HG02852 (cell line): ENCODE results near the gene LAMA1.

Experiments
- ATAC-seq: cut with Tn5 transposase; IDR thresholded peaks from one replicate; pipeline ENCODE4 v1.9.1; 2021; ENCODE audit warnings: mild to moderate bottlenecking, moderate library complexity; ENCODE audit not compliant: unreplicated experiment

LAMA1 gene

DNA sequence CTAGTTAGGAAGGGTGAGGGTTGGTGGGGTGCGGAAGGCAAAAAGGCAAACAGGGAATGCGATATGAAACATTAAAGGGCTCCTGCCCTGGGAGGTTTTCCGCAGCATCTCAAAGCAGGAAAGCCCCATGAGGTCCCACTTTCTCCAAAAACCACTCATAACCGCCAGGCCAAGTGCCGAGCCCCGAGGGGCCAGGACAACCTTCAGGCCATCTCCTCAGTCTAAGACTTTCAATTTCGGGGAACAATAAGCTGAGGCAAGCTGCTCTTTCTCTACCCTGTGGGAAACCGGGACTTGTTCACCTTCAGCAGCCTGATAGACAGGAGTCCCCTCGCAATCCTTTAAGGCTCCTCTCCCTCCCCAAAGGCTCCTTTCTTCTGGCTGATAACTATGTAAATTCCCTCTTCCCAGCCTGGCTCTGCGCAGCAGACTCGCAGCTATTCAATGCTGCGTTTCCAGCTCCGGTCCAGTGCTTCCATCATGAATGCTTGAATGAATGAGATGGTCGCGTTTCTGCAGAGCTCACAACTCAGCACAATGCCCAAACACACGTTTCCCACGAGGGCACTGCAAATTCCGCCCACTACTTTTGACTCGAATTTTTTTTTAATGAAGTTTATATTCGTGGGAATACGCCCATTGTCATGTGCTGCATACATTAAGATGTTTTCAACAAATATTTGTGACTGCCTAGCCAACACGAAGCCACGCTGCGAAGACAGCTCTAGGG, 1.4 kb downstream of the LAMA1 start:
- no peak for ATAC-seq

DNA sequence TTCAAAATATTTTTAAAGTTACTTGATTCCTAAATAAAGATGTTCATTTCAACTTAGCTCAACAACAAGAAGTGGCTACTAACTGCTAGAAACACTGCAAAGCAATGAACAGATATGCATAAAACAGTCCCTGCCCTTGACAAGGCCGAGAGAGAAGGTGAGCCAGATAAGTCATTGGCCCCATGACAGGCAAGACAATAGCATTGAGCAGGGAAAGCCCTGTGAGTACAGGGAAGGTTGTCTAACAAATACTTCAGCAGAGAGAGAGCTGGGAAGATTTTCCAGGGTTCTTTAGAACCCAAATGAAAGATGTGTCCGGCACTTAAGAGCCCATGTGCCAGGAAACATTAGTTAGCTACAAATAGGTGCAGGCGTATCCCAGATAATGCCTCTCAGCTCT, 4.7 kb downstream of the LAMA1 start:
- no peak for ATAC-seq

DNA sequence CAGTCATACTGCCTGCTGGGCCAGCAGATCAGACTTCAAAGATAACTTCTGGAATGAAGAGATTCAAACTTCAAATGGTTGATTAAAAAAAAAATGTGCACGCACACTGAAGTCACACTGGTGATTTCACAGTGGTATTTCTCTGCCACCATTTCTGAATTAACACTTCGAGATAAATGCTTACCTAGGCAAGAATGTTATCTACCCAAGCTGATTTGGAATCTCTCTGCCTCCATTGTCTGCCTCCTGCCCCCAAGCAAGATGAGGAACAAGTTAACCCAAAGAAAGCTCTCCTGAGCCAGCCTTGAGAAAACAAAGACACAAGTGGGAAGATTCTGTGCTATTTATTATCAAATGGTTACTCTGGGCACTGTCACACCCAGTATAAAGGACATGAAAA, 6.5 kb downstream of the LAMA1 start:
- no peak for ATAC-seq

DNA sequence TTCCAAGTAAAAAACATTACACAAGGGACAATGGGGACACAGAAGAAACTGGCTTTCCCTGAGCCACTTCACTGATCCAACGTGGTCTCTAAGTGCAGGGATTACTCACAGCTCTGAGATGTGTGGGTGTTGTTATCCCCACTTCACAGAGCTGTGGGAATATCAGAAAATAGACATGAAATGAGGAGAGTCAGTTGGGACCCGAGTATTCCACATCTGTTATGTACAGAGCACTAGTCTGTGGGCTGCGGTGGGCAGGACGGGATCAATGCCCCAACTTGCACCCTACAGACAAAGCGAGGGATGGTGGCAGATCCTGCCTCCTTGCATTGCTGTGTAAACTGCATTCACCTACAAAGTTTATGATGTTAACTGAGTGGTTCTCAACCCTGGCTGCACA, 11.7 kb downstream of the LAMA1 start:
- ATAC-seq: no peak

DNA sequence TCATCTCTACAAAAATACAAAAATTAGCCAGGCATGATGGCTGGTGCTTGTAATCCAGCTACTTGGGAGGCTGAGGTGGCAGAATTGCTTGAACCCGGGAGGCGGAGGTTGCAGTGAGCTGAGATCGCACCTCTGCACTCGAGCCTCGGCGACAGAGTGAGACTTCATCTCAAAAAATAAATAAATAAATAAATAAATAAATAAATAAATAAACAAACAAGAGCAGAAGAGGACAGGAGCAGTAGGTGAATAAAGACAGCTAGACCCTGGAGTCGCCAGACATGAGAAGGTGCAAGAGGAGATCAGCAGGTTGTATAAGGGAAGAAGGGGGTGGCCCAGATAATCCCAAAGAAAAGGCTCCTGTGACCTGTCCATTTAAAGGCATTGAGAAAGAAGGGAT, 12.3 kb downstream of the LAMA1 start:
- ATAC-seq: no peak

DNA sequence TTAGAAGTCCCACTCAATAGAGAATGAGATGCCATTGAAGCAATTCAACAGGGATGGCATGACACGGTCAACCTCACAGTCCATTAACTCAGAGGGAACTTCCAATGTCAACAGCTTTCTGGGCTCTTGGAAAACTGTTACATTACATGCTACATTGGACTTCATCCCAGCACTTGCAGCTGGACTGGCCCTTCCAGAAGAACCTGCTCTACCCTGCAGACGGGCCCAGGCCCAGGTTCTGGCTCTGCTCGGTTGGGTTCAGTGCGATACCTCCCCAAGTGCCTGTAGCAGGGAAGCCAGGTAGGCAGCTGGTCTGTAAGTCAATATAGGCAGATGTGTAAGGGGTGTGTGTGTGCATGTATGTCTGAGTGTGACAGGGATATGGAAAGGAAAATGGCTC, 12.9 kb downstream of the LAMA1 start:
- ATAC-seq: no peak

DNA sequence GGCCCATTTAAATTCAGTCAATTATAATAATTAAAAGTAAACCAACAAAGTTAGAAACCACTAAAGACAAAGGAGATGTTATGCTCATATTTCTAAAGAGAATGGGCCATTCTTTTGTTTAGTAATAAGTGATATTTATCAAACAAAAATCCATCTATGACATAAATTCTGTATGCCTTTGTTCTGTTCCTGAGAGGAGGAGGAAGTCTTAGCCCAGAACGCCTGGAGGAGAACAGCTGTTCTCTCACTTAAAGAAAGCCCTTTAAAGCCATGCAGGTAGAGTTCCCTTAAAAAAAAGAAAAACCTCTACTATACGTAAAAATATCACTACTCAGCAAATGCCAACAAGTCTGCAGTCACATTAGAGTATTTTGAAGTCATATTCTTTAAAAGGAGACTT, 15.5 kb downstream of the LAMA1 start:
- ATAC-seq: no peak

DNA sequence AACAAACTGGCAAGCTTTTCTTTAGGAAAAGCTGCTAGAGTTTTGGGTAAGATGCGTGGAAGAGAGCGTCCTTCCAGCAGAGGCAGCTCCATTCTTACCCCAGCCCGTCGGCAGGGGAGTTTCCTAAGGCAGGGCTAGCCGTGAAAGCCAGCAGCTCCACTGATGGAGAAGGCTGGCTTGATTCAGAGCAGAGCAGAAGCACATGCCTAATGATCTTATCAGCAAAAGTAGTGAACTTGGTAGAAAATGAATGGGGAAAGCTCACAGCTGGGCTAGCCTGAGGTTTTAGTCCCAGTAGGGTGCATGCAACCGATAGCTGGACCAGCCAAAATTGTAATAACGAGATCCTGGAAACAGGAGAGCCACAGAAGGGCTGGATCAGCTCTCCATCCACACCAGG, 20.8 kb downstream of the LAMA1 start:
- ATAC-seq: no peak

DNA sequence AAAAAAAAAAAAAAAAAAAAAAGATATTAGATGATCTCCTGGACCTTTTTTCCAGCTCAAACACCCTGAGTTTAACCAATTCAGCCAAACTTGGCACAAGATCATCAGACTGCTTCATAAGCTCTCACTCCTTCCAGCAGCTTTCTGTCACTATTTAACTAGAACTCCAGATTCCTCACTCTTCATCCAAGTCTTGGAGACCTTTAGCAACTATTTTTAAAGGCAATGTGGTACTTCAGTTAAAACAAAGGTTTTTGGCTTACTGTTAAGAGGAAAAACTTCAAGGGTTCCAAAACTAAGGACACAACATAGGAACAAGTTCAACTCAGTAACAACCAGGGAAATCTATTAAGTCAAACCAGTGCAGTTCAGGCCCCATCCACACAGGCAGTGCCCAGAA, 23.2 kb downstream of the LAMA1 start:
- no peak for ATAC-seq

DNA sequence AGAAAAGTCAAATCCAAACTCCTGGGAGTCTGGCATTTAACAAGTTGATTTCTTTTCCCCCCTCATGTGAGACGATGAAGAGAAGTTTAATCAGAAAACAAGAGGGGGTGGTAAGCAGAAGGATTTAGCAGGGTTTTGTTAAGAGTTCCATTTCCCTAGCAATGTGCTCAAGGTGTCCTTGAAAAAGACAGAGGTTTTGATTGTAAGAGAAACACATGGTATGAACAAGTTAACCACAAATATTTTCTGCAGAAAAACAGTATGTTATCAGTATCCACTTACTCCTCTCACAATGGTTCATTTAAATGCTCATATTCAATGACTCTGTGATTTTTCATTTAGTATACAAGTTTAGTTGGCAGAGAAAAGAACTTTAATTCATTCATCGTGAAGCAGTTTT, 26.8 kb downstream of the LAMA1 start:
- no peak for ATAC-seq

DNA sequence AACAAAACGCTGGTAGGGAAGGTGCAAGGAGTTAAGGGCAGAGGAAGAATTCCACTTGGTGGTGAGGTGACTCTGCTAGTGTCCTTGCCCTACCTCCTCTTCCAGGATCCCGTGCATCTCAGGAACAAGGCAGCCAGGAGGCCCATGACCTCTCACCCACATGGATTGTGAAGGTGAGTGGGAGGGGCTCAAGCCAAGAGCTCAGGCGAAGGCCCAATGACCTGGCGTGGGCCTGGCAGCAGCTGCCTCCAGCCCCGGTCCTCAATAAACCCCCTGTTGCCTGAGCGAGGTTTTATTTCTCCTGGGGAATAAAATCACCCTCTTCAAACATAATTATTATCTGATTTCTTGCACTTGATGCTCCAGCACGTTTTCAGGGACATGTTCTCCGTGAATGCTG, 28.2 kb downstream of the LAMA1 start:
- ATAC-seq: no peak

DNA sequence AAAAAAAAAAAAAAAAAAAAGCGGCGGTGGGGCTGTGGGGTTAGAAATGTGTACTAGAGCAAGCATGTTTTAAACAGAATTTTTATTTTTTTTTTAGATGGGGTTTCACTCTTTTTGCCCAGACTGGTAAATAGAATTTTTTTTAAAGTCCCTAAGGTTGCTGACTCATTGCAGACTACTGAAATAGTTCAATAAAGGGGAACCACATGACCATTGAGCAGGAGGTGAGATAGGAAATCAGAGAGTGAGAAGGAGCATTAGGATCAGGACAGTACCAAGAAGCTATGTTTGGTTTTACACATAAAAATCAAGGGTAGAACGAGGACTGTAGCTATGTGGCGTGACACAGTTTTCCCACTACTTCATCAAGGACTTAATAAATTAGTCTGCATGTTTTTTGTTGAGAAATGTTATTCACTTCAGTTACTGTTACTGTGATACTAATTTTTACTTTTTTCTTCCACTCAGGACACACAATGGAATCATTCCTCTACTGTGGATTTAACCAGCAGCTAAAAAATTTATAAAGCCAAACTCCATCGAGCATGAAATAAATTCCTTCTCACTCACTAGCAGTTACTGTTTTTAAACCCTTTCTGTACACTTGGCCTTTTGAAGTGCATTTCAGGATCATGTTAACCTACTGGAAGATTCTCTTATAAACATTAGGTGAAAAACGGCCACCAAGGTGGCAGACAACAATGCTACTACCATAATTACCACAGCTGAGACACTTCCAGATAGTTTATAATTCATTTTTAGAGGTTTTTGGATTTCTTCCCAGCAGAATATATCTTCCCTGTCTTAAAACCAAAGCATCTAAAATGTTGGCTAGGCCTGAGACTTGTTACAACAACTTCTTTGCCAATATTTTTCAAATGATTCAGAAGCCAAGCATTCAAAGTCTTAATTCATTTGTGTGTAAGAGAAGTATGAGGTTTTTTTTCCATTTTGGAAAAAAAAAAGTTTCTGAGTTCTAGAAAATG, 33.2 kb downstream of the LAMA1 start:
- ATAC-seq: no peak

DNA sequence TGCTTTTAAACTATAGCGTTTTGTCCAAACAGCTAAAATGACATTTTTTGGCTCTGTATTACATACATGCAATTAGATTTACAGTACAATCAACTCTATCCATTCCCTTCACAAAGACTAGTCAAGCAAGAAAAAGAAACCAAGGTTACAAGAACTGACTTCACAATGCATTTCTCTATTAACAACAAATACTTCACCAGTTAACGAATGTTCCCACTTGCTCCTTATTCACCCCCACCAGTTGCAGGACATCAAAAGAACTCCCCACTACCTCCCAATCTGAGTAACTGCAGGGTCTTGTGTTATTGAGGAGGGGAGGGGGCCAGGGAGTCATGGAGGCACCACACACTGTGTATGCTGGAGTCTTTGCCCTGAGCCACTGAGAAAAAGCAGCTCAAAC, 34.9 kb downstream of the LAMA1 start:
- no peak for ATAC-seq

DNA sequence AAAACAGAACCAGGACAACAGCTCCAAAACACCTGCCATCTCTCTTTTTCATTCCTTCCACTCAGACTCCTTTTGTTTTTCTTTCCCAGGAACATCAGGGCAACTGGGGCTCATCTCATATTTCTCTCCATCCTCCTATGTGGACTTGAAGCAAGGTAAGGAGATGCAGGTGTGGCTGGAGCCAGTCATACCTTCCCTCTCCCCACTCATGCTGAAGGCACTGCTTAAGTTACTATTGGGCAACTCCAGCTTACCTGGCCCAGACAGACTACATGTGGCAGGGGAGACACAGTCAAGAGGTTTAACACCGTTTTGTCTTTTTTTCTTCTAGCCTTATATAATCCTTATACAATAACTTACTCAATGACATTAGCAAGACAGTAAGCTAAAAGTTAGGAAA, 38.4 kb downstream of the LAMA1 start:
- no peak for ATAC-seq

DNA sequence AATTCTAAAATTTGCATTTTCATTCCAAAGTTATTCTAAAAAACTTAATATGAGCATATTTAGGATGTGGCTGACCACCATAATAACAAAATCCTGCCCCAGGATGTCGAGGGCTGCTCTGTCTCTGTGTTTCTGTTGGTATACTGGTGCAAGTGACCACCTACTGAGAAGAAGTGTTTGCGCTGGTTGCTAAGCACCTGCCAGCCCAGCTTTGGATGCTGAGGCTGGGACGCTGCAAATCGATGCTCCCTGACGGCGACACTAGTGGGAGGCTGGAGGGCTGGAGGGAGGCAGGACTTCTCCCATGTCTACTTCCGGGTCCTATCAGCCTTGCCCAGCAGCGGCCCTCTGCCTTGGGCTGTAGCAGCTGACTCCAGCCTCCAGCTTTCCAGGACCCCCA, 45.0 kb downstream of the LAMA1 start:
- no peak for ATAC-seq

DNA sequence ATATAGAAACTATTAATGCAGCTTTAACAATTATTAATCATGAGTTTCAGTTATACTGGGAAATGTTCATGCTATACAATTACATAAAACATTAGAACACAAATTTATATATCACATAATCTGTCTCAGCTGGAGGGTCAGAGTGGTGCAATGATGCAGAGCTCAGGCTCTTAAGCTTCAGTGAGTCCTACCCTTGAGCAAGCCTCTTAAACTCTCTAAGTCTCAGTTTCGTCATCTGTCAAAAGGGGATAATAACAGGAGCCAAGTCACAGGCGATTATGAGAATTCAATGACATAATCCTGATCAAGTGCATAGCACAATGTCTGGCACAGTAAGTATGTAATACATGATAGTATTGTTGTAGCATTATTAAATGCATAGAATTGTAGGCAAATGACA, 46.0 kb downstream of the LAMA1 start:
- no peak for ATAC-seq

DNA sequence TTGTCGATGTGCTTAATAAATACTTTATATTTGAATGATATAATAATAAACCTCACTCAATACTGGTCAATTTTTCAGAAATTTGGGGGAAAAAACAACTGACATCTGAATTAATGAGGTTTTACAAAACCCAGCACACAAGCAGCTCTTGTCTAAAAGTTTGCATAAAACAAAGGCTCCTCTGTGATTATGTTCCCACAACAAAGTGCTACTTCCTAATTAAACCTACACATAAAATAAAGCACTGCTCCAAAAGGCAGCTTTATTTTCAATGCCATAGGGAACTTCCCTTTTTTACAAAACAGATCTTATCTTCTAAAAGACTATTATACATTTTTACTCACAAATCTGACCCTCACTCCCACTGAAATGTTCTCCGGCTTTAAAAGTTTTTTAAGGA, 47.1 kb downstream of the LAMA1 start:
- no peak for ATAC-seq

DNA sequence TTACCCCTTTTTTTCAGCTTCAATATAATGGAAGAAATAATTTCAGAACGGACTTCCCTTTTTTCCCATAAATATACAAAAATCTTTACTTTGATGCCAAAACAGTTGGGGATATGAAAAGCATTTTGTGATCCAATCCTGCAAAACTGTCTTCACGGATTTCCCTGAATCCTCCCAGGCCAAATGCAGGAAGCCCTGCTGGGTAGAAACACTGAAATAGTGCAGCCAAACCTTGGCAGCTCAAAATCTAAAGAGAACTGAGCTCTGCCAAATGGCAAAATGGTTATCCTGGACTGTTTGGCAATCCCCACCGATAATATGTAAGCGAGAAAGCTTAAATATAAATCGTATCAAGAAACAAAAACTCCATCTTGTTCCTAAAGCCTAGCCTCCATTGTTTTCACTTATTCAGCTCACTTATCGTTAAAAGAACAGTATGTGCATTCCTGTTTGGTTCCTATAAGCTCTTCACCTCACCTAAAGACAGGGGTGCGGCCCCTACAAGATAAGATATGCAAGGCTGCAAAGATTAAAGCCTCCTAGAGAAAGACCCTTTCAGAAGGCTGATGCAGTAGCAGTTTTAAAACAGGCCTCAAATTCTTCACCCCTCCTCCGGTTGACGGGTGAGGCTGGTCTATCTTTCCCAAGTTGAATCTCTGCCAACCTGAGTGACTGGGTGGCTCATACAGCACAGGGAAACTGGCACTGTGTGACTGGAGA, 48.6 kb downstream of the LAMA1 start:
- ATAC-seq: no peak

DNA sequence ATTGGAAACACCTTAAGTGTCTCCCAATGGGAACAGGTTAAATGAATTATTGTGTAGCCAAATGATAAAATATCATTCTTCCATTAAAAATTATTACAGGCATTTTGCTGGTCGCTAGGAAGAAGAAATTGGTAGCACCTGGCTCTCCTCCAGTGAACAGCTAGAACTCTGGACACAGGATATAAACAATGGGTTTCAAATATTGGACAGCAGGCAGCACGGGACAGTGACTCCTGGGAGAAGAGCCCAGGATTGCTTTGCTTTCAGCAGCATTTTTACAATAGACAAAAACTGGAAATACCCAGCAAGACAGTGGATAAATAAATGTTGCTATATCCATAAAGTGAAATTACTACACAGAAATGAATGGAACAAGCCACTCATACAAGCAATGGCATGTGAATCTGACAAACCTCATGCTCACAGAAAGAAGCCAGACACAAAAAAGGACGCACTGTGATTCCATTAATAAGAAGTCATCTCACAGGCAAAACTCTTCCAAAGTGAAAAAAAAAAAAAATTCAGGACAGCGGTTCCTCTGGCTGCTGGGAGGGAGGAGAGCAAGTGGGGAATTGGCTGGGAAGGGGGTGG, 50.5 kb downstream of the LAMA1 start:
- ATAC-seq: no peak

DNA sequence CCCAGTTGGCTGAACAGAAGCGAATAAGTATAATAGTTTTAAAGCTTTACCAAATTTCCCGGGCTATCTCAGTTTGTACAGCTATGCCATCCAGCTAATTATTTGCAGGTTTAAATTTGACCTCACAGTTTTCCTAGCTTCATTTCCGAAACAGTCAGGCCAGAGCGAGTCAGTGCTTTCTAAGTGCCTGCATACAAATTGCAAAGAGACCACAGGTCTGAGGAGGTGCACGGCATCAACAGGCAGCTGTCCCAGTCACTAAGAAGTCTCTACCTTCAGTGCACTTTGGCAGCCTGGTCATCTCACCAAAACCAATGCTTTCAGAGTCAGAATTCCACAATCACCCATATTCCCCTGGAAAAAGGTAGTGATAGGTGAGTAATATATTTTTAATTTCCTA, 51.9 kb downstream of the LAMA1 start:
- no peak for ATAC-seq

DNA sequence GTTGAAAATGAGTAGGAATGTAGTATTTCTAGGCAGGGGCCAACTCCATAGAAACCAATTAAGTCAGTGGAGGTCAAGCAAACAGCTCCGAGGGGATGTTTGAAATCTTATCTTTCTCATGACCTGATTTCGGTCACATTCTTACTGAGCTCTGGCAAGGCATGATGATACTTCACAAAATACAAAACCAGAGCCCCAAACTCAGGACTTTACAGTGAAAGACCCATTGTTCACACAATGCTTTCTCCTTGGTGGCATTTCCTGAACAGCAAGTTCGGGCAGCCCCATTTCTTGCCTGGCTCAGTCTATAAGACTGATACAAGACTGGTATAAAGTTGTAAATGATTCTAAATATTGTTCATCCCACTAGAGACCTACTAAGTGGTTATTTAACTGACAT, 53.3 kb downstream of the LAMA1 start:
- no peak for ATAC-seq
